ENCODE results near the gene IL4.
A peak's percentile ranks its signal among the peaks of the same experiment; 100 is the strongest.

IL4 gene

GRCh38 chr5:132673488-132673887 is 301 bp upstream of the IL4 start:
- no peak overlapping the region for H2BK120ac ChIP-seq (ENCODE audit: low read depth, low read length)
- no peak overlapping the region for H3K14ac ChIP-seq (ENCODE audit: low read length)
- H2AFZ ChIP-seq (ENCODE audit: low read length) = no peak overlapping the region
- no CpG with 5 or more reads among the region's 1 CpG for WGBS, 2 donors (ENCODE audit: extremely low coverage in 2 of 2, insufficient read length in 2 of 2, insufficient replicate concordance in 1 of 2)
- no peak overlapping the region for H2BK12ac ChIP-seq (ENCODE audit: low read length)
- no peak overlapping the region for H4K8ac ChIP-seq (ENCODE audit: low read depth, low read length)
- no peak overlapping the region for H3K27ac ChIP-seq (replicated peaks; ENCODE audit: low read length)
- no peaks in the 10 kb centered on the region for H3K36me3 ChIP-seq (replicated peaks in 1 of 2; ENCODE audit: control insufficient read depth in 2 of 2, insufficient read depth in 2 of 2, low read length in 2 of 2)
- H2AK5ac ChIP-seq (ENCODE audit: low read depth, low read length) = no peak overlapping the region
- no peak overlapping the region for H3K18ac ChIP-seq (ENCODE audit: low read length)
- H3K4me2 ChIP-seq (ENCODE audit: insufficient read depth, low read length, poor library complexity, severe bottlenecking) = no peak overlapping the region
- DNase-seq (ENCODE audit: low spot score) = no peak
- H3K4me1 ChIP-seq (ENCODE audit: control insufficient read depth in 2 of 2, insufficient read depth in 1 of 2, low read depth in 1 of 2, low read length in 2 of 2) = peaks cover 0 to 2% of the 10 kb centered on the region in 2 donors
- no peak overlapping the region for H3K4me3 ChIP-seq (ENCODE audit: low read length in 2 of 2)
- no peak overlapping the region for H4K91ac ChIP-seq (ENCODE audit: low read depth, low read length, poor library complexity)
- no peaks in the 10 kb centered on the region for H3K9me3 ChIP-seq (replicated peaks in 1 of 2; ENCODE audit: control insufficient read depth in 2 of 2, insufficient read depth in 1 of 2, low read depth in 1 of 2, low read length in 2 of 2)
- H3K27me3 ChIP-seq (ENCODE audit: control insufficient read depth in 3 of 3, insufficient read depth in 3 of 3, low read depth in 1 of 3, low read length in 3 of 3) = peaks cover 0 to 19% (median 0%) of the 10 kb centered on the region in 3 experiments
- H2BK15ac ChIP-seq (ENCODE audit: low read length) = no peak overlapping the region
- no peak overlapping the region for H3K4ac ChIP-seq (ENCODE audit: low read length)
- no peaks in the 10 kb centered on the region for H3K79me1 ChIP-seq (ENCODE audit: low read depth, low read length)
- H3K9ac ChIP-seq (ENCODE audit: low read depth, low read length, poor library complexity) = no peak overlapping the region
- H3K23ac ChIP-seq (ENCODE audit: low read depth, low read length, poor library complexity) = no peak overlapping the region
- no peak overlapping the region for H2BK5ac ChIP-seq (ENCODE audit: low read length)

- Histone ChIP-seq H3K27ac (replicated peaks; ENCODE audit: low read length) (no peak overlapping the region), H3K79me1 (ENCODE audit: low read depth, low read length) (no peaks in the 10 kb centered on the region), H2BK15ac (ENCODE audit: low read length) (no peak overlapping the region), H2BK12ac (ENCODE audit: low read length) (no peak overlapping the region), H3K14ac (ENCODE audit: low read length) (no peak overlapping the region), H3K36me3 (replicated peaks in 1 of 2; ENCODE audit: control insufficient read depth in 2 of 2, insufficient read depth in 2 of 2, low read length in 2 of 2) (no peaks in the 10 kb centered on the region), H4K91ac (ENCODE audit: low read depth, low read length, poor library complexity) (no peak overlapping the region), H3K18ac (ENCODE audit: low read length) (no peak overlapping the region), H3K27me3 (ENCODE audit: control insufficient read depth in 3 of 3, insufficient read depth in 3 of 3, low read depth in 1 of 3, low read length in 3 of 3) (peaks cover 0 to 19% (median 0%) of the 10 kb centered on the region in 3 experiments), H3K23ac (ENCODE audit: low read depth, low read length, poor library complexity) (peak overlapping the region; percentile 14), H3K4ac (ENCODE audit: low read length) (no peak overlapping the region), H4K8ac (ENCODE audit: low read depth, low read length) (no peak overlapping the region), H2AK5ac (ENCODE audit: low read depth, low read length) (no peak overlapping the region), H3K4me2 (ENCODE audit: insufficient read depth, low read length, poor library complexity, severe bottlenecking) (no peak overlapping the region), H2BK5ac (ENCODE audit: low read length) (no peak overlapping the region), H2BK120ac (ENCODE audit: low read depth, low read length) (no peak overlapping the region), H2AFZ (ENCODE audit: low read length) (no peak overlapping the region), H3K4me3 (ENCODE audit: low read length in 2 of 2) (no peak overlapping the region), H3K9ac (ENCODE audit: low read depth, low read length, poor library complexity) (no peak overlapping the region), H3K4me1 (ENCODE audit: control insufficient read depth in 2 of 2, insufficient read depth in 1 of 2, low read depth in 1 of 2, low read length in 2 of 2) (peaks cover 0 to 2% of the 10 kb centered on the region in 2 donors), H3K9me3 (replicated peaks in 1 of 2; ENCODE audit: control insufficient read depth in 2 of 2, insufficient read depth in 1 of 2, low read depth in 1 of 2, low read length in 2 of 2) (no peaks in the 10 kb centered on the region)
- DNase-seq (ENCODE audit: low spot score) = no peak
- no CpG with 5 or more reads among the region's 13 CpGs for WGBS, 2 donors (ENCODE audit: extremely low coverage in 2 of 2, insufficient read length in 2 of 2, insufficient replicate concordance in 1 of 2)
Observed at GRCh38 chr5:132674671-132675506, 1.1 kb downstream of the IL4 start.

- no CpG with 5 or more reads among the region's 11 CpGs for WGBS, 2 donors (ENCODE audit: extremely low coverage in 2 of 2, insufficient read length in 2 of 2, insufficient replicate concordance in 1 of 2)
- Histone ChIP-seq H3K23ac (ENCODE audit: low read depth, low read length, poor library complexity) (no peak overlapping the region), H3K4me2 (ENCODE audit: insufficient read depth, low read length, poor library complexity, severe bottlenecking) (no peak overlapping the region), H3K27ac (replicated peaks; ENCODE audit: low read length) (no peak overlapping the region), H3K79me1 (ENCODE audit: low read depth, low read length) (no peaks in the 10 kb centered on the region), H3K4ac (ENCODE audit: low read length) (no peak overlapping the region), H2AFZ (ENCODE audit: low read length) (no peak overlapping the region), H2AK5ac (ENCODE audit: low read depth, low read length) (no peak overlapping the region), H4K8ac (ENCODE audit: low read depth, low read length) (no peak overlapping the region), H3K4me1 (ENCODE audit: control insufficient read depth in 2 of 2, insufficient read depth in 1 of 2, low read depth in 1 of 2, low read length in 2 of 2) (peaks cover 0 to 2% of the 10 kb centered on the region in 2 donors), H3K14ac (ENCODE audit: low read length) (no peak overlapping the region), H3K36me3 (replicated peaks in 1 of 2; ENCODE audit: control insufficient read depth in 2 of 2, insufficient read depth in 2 of 2, low read length in 2 of 2) (no peaks in the 10 kb centered on the region), H3K4me3 (ENCODE audit: low read length in 2 of 2) (no peak overlapping the region), H4K91ac (ENCODE audit: low read depth, low read length, poor library complexity) (no peak overlapping the region), H2BK15ac (ENCODE audit: low read length) (no peak overlapping the region), H3K9me3 (replicated peaks in 1 of 2; ENCODE audit: control insufficient read depth in 2 of 2, insufficient read depth in 1 of 2, low read depth in 1 of 2, low read length in 2 of 2) (no peaks in the 10 kb centered on the region), H2BK120ac (ENCODE audit: low read depth, low read length) (no peak overlapping the region), H2BK12ac (ENCODE audit: low read length) (no peak overlapping the region), H3K18ac (ENCODE audit: low read length) (no peak overlapping the region), H3K27me3 (ENCODE audit: control insufficient read depth in 3 of 3, insufficient read depth in 3 of 3, low read depth in 1 of 3, low read length in 3 of 3) (peaks cover 0 to 19% (median 0%) of the 10 kb centered on the region in 3 experiments), H3K9ac (ENCODE audit: low read depth, low read length, poor library complexity) (no peak overlapping the region), H2BK5ac (ENCODE audit: low read length) (no peak overlapping the region)
- DNase-seq (ENCODE audit: low spot score) = no peak
Observed at GRCh38 chr5:132675936-132676689, 2.3 kb downstream of the IL4 start.

- Histone ChIP-seq H3K9me3 (replicated peaks in 1 of 2; ENCODE audit: control insufficient read depth in 2 of 2, insufficient read depth in 1 of 2, low read depth in 1 of 2, low read length in 2 of 2) (no peaks in the 10 kb centered on the region), H3K18ac (ENCODE audit: low read length) (no peak overlapping the region), H2BK15ac (ENCODE audit: low read length) (no peak overlapping the region), H2BK5ac (ENCODE audit: low read length) (no peak overlapping the region), H3K4ac (ENCODE audit: low read length) (no peak overlapping the region), H3K79me1 (ENCODE audit: low read depth, low read length) (no peaks in the 10 kb centered on the region), H2BK12ac (ENCODE audit: low read length) (no peak overlapping the region), H3K9ac (ENCODE audit: low read depth, low read length, poor library complexity) (no peak overlapping the region), H3K36me3 (replicated peaks in 1 of 2; ENCODE audit: control insufficient read depth in 2 of 2, insufficient read depth in 2 of 2, low read length in 2 of 2) (no peaks in the 10 kb centered on the region), H3K4me3 (ENCODE audit: low read length in 2 of 2) (no peak overlapping the region), H2AK5ac (ENCODE audit: low read depth, low read length) (no peak overlapping the region), H4K91ac (ENCODE audit: low read depth, low read length, poor library complexity) (no peak overlapping the region), H3K4me1 (ENCODE audit: control insufficient read depth in 2 of 2, insufficient read depth in 1 of 2, low read depth in 1 of 2, low read length in 2 of 2) (peaks cover 0 to 2% of the 10 kb centered on the region in 2 donors), H3K23ac (ENCODE audit: low read depth, low read length, poor library complexity) (peak overlapping the region; percentile 94), H3K27me3 (ENCODE audit: control insufficient read depth in 3 of 3, insufficient read depth in 3 of 3, low read depth in 1 of 3, low read length in 3 of 3) (peaks cover 0 to 19% (median 0%) of the 10 kb centered on the region in 3 experiments), H2BK120ac (ENCODE audit: low read depth, low read length) (no peak overlapping the region), H3K27ac (replicated peaks; ENCODE audit: low read length) (no peak overlapping the region), H3K14ac (ENCODE audit: low read length) (no peak overlapping the region), H3K4me2 (ENCODE audit: insufficient read depth, low read length, poor library complexity, severe bottlenecking) (no peak overlapping the region), H4K8ac (ENCODE audit: low read depth, low read length) (no peak overlapping the region), H2AFZ (ENCODE audit: low read length) (peak overlapping the region; percentile 27)
- no CpG with 5 or more reads among the region's 7 CpGs for WGBS, 2 donors (ENCODE audit: extremely low coverage in 2 of 2, insufficient read length in 2 of 2, insufficient replicate concordance in 1 of 2)
- DNase-seq (ENCODE audit: low spot score) = no peak
Observed at GRCh38 chr5:132677191-132677590, 3.4 kb downstream of the IL4 start.
